ENCODE measurements around the gene SGMS2. TPM values are rescaled to one million over a fixed set of nuclear protein-coding genes. Genes with fewer than 3 reads are reported as not detected.
"Not testable (repeated sequence)": the region's sequence is repeated elsewhere in the genome, so short reads cannot be mapped to it uniquely, and the experiment has no call there.

SGMS2 gene
- total and polyA plus RNA-seq, 10 of the 15 experiments (the other 5 are each of a cell fraction or from before 2014, with no cell fraction given), result under 0.01 to 3.2 (median 0.17) TPM; not detected in 4

DNA sequence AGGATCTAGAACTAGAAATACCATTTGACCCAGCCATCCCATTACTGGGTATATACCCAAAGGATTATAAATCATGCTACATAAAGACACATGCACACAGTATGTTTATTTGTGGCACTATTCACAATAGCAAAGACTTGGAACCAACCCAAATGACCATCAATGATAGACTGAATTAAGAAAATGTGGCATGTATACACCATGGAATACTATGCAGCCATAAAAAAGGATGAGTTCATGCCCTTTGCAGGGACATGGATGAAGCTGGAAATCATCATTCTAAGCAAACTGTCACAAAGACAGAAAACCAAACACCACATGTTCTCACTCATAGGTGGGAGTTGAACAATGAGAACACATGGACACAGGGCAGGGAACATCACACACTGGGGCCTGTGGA lies 101.0 kb downstream of the SGMS2 start:
- H3K36me3 ChIP-seq (ENCODE audit: control insufficient read depth in 2 of 2, insufficient read depth in 2 of 2, low read length in 1 of 2); ATAC-seq; H4K20me1 ChIP-seq (ENCODE audit: control insufficient read depth, insufficient read depth); RAD21 ChIA-PET (ENCODE audit: unreplicated experiment); H3K4me1 ChIP-seq (ENCODE audit: control insufficient read depth, insufficient read depth, low read length); H3K79me2 ChIP-seq (ENCODE audit: control insufficient read depth, insufficient read depth, low read length); H3K4me2 ChIP-seq (ENCODE audit: control insufficient read depth, insufficient read depth); H3K4me3 ChIP-seq; DNase-seq (ENCODE audit: low read depth, low spot score); SMC1A ChIA-PET (ENCODE audit: uncharacterized antibody, unreplicated experiment); H3K9ac ChIP-seq (ENCODE audit: control insufficient read depth, insufficient read depth, low read length); H2AFZ ChIP-seq (ENCODE audit: control insufficient read depth, low read depth, low read length); in situ Hi-C loops (cut with MboI); H3K27ac ChIP-seq (ENCODE audit: control insufficient read depth, insufficient read depth); H3K9me3 ChIP-seq (replicated peaks; ENCODE audit: control insufficient read depth, insufficient read depth, low read length); CTCF ChIA-PET; intact Hi-C loops (cut with micrococcal nuclease; ENCODE audit: unreplicated experiment); H3K27me3 ChIP-seq (replicated peaks in 1 of 2; ENCODE audit: control insufficient read depth in 2 of 2, insufficient read depth in 2 of 2, low read length in 1 of 2); FAIRE-seq; BruUV-seq (replicated peaks): not testable (repeated sequence)
- POLR2A ChIA-PET, result interaction anchor here (0.7 kb wide), 1 partner anchor 414 kb away, joined by 3 read pairs; no protein-coding TSS in a partner anchor

DNA sequence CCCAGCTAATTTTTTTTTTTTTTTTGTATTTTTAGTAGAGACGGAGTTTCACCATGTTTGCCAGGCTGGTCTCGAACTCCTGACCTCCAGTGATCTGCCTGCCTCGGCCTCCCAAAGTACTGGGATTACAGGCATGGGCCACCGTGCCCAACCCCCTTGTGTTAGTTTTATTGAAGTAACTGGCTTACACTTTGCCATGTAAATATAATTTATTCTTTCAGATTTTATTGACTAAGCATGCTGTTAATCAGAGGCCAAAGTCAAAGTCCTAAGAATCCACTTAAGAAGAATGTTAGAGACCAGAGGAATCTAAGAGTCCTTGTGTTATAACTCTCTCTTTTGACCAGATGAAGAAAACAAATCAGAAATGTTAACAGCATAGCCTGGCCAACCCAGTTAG lies 102.1 kb downstream of the SGMS2 start:
- DNase-seq (ENCODE audit: low read depth, low spot score); RAD21 ChIA-PET (ENCODE audit: unreplicated experiment); H3K4me2 ChIP-seq (ENCODE audit: control insufficient read depth, insufficient read depth); H3K9me3 ChIP-seq (replicated peaks; ENCODE audit: control insufficient read depth, insufficient read depth, low read length); H3K4me1 ChIP-seq (ENCODE audit: control insufficient read depth, insufficient read depth, low read length); ATAC-seq; H3K36me3 ChIP-seq (ENCODE audit: control insufficient read depth in 2 of 2, insufficient read depth in 2 of 2, low read length in 1 of 2); BruUV-seq (replicated peaks); H3K27me3 ChIP-seq (replicated peaks in 1 of 2; ENCODE audit: control insufficient read depth in 2 of 2, insufficient read depth in 2 of 2, low read length in 1 of 2); CTCF ChIA-PET; POLR2A ChIA-PET; H3K9ac ChIP-seq (ENCODE audit: control insufficient read depth, insufficient read depth, low read length); SMC1A ChIA-PET (ENCODE audit: uncharacterized antibody, unreplicated experiment); H4K20me1 ChIP-seq (ENCODE audit: control insufficient read depth, insufficient read depth); H3K27ac ChIP-seq (ENCODE audit: control insufficient read depth, insufficient read depth); intact Hi-C loops (cut with micrococcal nuclease; ENCODE audit: unreplicated experiment); FAIRE-seq; in situ Hi-C loops (cut with MboI); H3K4me3 ChIP-seq; H2AFZ ChIP-seq (ENCODE audit: control insufficient read depth, low read depth, low read length); H3K79me2 ChIP-seq (ENCODE audit: control insufficient read depth, insufficient read depth, low read length): not testable (repeated sequence)
- WGBS (ENCODE audit: insufficient coverage, insufficient replicate concordance, low lambda C conversion rate, missing lambda C conversion rate), result 45% methylated on average over 4 of the region's 4 CpGs
